Activated CD8-positive, alpha-beta memory T cell treated with anti-CD3 and anti-CD28 coated beads for 36 hours (primary cell): Measurements from ENCODE around the gene SPEM2. TPM values are rescaled to one million over a fixed set of nuclear protein-coding genes. Genes with fewer than 3 reads are reported as not detected.

Source experiments
- CTCF ChIA-PET: fragments of 350-600 bp; sonication (Branson Sonifier 250); formaldehyde crosslinking; loops from one replicate; lab custom pipeline; 2021; ENCODE audit warnings: antibody characterized with exemption; lab: Charles Lee
- POLR2A ChIA-PET: fragments of 350-600 bp; sonication (Branson Sonifier 250); formaldehyde crosslinking; loops from one replicate; lab custom pipeline; 2021; ENCODE audit warnings: antibody characterized with exemption; lab: Charles Lee
- total RNA-seq, 2 experiments: library from RNA; stranded (reverse); gene quantifications; one replicate each; pipeline ENCODE4 v1.2.3, GENCODE V29; 2021

Gene SPEM2
- not detected for total RNA-seq

DNA sequence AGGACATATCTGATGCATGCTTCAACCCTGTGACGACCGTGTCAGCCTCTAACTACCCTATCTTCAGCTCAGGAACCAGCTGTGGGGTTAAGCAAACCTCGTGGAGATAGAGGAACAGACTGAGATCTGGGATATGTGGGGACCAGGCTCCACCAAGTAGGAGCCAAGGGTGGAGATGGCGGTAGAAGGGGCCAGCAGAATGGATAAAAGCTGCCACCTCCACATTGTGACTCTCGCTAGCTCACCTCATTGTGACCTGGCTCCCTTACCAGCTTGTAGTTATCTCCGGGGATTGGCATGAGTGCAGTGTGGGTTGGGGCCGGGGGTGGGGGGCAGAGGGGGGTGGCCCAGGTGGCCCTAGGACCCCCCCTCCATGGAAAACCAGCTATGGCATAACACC, at the start of gene SPEM2:
TSS of gene SPEM2 (plus strand) at position 301 of the 400 bp plus-strand sequence. CDS start at position 374, 73 bp downstream.
- ChIA-PET CTCF (interaction anchor here (1.4 kb wide), 1 partner anchor 11 kb away, joined by 7 read pairs; no protein-coding TSS in a partner anchor), POLR2A (interaction anchor here (0.5 to 0.6 kb wide), 2 partner anchors 13 to 25 kb away, joined by 3 to 7 read pairs; no protein-coding TSS in a partner anchor)

DNA sequence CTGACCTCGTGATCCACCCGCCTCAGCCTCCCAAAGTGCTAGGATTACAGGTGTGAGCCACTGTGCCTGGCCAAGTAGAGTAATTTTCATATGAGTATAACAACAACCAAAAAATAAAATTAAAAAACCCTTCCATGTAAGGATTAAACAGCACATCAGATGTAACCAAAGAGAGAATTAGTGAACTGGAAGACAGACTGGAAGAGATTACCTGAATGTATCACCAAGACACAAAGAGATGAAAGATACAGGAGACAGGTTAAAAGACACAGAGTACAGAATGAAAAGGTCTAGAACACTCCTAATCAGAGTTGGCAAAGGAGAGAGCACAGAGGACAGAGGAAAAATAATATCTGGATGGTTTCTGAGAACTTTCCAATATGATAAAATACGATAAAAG, 46.3 kb upstream of the SPEM2 start:
- ChIA-PET CTCF (no interaction called here), POLR2A (no interaction called here)

DNA sequence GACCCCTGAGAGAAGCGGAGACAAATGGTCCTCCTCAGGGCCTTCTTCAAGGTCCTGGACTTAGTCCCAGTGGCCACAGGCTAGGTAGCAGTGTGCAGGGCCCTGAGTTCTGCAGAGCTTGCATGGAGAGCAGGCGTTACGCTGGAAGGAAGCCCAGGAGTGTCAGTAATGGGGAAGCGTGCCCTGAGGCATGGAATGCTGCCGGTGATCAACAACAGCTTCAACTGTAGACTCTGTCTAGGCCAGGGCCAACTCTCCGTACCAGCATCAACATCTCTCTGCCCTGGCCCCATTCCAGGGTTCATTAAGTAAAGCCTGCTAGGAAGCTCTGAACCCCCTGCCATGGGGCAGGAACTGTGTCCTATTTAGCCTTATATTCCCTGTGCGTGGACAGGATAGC, 45.1 kb upstream of the SPEM2 start:
- CTCF ChIA-PET = interaction anchor here (3.2 kb wide), 1 partner anchor 24 kb away, joined by 13 read pairs; no protein-coding TSS in a partner anchor
- POLR2A ChIA-PET = no interaction called here

DNA sequence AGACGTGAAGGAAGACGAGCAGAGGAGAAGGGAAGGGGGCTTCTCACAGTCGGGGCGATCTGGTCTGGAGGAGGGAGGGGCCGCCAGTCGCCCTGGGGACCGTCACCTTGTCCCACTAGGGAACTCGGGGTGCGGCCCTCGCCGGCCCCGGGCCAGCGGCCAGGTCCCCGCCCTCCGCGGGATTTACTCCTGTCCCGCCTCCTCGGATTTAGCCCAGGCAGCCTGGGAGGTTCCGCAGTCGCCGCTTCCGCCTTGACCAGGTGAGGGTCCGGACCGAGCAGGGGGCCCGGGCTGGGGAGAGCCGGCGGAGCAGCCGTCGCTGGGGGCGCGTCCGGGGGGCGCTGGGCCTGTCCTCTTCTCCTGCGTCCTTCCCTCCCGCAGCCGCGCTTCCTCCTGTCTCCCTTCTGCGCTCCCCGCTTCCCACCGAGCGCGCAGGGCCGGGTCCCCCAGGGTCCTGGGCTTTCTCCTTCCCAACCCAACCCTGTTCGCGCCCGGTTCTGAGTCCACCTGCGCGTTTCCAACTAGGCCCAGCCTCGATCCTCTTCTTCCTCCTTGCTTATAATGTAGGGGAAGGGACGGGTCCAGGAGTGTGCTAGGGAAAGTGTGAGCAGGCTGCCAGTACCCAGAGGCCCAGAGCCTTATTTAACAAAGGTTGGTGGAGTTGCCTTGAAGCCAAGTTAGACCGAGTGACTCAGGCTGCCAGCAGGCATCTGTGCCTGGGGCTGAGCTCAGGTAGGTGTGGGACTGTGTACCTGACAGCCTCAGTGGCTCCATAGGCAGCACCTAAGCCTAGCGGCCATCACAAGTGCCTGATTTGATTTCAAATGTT, 44.3 kb upstream of the SPEM2 start, which contains the start of gene TNK1:
TSS of gene TNK1 (plus strand) at position 235 of the 829 bp plus-strand sequence. CDS start 1,838 bp downstream, outside the sequence.
- POLR2A ChIA-PET = no interaction called here
- CTCF ChIA-PET = interaction anchor here (0.7 to 3.2 kb wide), 2 partner anchors 25 to 56 kb away, joined by 3 to 13 read pairs; no protein-coding TSS in a partner anchor

DNA sequence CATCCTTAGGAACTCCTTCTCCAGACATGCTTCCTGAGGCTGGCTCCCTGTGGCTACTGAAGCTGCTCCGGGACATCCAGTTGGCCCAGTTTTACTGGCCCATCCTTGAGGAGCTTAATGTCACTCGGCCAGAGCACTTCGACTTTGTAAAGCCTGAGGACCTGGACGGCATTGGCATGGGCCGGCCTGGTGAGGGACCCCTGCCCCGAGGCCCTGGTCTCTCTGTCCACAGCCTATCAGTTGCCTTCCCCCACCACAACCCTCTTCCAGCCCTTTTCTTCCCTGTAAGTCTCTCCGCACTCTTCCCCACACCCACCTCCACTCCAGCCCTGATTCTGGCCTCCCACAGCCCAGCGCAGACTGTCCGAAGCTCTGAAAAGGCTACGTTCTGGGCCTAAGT, 42.5 kb upstream of the SPEM2 start:
- CTCF ChIA-PET = interaction anchor here (1.2 to 3.2 kb wide), 2 partner anchors 27 to 53 kb away, joined by 4 to 13 read pairs; no protein-coding TSS in a partner anchor
- POLR2A ChIA-PET = no interaction called here

DNA sequence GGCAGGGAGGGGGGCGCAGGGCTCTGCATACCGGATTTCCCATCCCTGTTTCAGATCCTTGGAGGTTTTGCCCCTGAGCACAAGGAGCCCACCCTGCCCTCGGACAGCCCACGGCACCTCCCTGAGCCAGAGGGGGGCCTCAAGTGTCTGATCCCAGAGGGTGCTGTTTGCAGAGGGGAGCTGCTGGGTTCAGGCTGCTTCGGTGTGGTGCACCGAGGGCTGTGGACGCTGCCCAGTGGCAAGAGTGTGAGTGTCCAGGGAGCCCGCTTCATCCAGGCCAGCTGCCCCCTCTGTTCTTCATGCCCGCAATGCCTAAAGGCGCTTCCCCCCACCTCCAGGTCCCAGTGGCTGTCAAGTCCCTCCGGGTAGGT, 42.1 kb upstream of the SPEM2 start:
- POLR2A ChIA-PET = no interaction called here
- CTCF ChIA-PET = interaction anchor here (1.2 to 1.5 kb wide), 2 partner anchors 11 to 53 kb away, joined by 4 to 9 read pairs; partner anchors contain the start of gene PLSCR3

DNA sequence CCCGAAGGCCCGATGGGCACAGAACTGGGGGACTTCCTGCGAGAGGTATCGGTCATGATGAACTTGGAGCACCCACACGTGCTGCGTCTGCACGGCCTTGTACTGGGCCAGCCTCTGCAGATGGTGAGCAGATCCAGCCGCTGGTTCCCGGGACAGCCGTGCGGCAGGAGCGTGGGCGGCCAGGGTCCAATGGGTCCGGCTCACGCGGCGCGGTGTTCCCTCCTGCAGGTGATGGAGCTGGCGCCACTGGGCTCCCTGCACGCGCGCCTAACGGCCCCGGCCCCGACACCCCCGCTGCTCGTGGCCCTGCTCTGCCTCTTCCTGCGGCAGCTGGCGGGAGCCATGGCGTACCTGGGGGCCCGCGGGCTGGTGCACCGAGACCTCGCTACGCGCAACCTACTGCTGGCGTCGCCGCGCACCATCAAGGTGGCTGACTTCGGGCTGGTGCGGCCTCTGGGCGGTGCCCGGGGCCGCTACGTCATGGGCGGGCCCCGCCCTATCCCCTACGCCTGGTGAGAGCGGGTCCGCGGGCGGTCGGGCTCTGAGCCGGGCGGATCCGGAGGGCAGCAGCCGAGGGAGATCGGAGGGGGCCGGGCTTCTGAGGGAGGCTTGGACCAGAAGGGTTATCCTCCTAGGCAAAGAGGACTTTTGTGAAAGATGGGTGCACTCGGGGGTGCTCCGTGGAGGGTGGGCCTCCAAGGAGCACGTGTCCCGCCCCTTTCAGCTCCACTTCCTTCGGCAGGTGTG, 41.5 kb upstream of the SPEM2 start:
- ChIA-PET CTCF (interaction anchor here (1.1 to 1.5 kb wide), 6 partner anchors 10 to 131 kb away, joined by 3 to 9 read pairs (median 4); partner anchors contain the start of genes PLSCR3 and TMEM256), POLR2A (interaction anchor here (0.5 to 0.9 kb wide), 4 partner anchors 10 to 301 kb away, joined by 3 to 4 read pairs (median 3); partner anchors contain the start of genes PLSCR3 and TMEM256)

DNA sequence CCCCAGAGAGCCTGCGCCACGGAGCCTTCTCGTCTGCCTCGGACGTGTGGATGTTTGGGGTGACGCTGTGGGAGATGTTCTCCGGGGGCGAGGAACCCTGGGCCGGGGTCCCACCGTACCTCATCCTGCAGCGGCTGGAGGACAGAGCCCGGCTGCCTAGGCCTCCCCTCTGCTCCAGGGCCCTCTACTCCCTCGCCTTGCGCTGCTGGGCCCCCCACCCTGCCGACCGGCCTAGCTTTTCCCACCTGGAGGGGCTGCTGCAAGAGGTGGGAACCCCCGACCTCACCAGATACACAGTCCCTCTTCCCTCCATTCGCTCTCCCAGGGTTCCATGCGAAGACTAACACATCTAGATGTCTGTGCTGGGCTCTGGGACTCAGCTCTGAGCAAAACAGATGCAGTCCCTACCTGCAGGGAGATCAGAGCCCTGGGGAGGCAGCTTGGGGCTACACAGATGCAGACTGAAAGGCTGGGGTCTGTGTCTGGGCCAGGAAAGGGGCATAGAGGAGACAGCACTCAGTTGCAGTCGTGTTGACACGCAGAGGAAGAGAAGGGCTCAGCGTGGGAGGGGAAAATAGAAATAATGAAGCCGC, 40.8 kb upstream of the SPEM2 start:
- ChIA-PET POLR2A (interaction anchor here (0.5 to 0.9 kb wide), 4 partner anchors 10 to 300 kb away, joined by 3 to 4 read pairs (median 3); partner anchors contain the start of genes PLSCR3 and TMEM256), CTCF (interaction anchor here (1.1 to 1.5 kb wide), 5 partner anchors 9 to 130 kb away, joined by 3 to 9 read pairs (median 3); partner anchors contain the start of genes PLSCR3 and TMEM256)

DNA sequence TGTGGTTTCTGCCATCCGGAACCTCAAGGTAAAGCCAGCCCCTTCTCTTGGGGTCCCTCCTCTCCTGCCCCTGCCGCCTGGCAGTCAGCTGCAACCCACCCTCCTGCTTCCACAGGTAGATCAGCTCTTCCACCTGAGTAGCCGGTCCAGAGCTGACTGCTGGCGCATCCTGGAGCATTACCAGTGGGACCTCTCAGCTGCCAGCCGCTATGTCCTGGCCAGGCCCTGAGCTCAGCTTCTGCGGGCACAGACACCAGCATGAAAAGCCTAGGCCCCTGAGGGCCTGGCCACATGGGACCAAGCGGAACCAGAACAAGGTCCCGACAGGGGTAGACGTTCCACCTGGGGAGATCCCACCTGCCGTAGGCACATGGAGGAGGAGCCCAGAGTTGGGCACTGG, 36.6 kb upstream of the SPEM2 start:
- CTCF ChIA-PET = interaction anchor here (1.0 to 1.2 kb wide), 3 partner anchors 11 to 33 kb away, joined by 3 to 5 read pairs (median 4); no protein-coding TSS in a partner anchor
- POLR2A ChIA-PET = no interaction called here

DNA sequence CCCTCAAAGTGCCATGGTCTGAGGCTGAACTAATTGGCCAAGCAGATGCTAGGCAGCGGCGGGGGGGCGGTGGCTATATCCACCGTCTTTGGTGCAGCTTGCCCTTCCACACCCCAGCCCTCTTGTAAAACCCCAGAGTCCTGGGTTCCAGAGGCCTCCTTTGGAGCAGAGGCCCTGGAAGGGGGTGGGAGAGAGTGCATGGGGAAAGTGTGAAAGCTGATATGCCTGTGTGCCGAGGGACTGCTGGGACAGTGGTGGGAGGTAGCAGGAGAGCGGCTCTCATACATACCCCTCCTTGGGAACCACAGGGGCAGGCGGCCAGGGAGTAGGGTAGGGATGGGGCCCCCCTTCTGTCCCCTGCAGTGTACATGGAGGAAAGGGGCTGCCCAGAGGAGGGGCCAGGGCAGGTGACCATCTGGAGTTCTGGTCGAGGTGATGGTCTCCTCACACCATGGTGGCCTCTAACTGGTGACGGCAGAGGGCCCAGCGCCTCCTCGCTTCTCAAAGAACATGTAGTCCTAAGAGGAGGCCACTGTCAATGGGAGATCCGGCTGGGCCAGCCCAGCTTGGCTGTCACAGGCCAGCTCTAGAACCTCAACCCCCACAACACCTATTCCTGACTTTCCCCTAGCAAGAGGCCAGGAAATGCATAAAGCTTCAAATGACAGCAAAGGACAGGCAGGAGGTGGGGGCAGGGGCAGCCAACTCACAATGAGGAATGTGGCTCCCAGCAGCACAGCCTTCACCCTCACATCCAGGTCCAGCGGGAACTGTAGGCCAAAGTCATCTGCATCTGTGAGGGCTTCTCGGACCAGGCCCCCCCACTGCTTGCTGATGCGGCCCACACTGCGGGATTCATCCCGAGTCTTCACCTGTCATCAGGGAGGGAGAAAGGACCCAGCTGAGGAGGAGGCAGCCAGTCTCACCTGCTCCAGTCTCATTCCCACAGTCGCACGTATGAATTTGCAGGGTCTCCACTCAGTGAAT, 35.2 kb upstream of the SPEM2 start:
- ChIA-PET POLR2A (no interaction called here), CTCF (interaction anchor here (1.0 to 2.4 kb wide), 3 partner anchors 34 to 170 kb away, joined by 3 to 6 read pairs (median 4); no protein-coding TSS in a partner anchor)

DNA sequence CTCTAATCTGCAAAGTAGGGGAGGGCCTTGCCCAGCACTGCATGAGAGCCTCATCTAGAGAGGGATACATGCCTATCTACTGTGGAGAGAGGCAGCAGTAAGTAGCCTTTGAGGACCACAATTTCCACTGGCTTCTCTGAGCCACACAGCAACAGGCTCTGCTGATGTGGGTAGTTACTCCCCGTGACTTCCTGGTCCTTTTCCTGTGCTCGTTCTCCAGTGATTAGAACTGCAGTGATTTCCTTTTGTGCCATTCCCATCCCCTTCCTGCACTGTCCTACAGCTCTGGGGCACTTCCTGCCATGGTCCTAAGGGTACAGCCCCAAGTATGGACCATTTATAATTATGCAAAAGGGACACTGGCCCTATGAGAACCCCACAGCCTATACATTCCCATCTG, 34.1 kb upstream of the SPEM2 start:
- POLR2A ChIA-PET = no interaction called here
- CTCF ChIA-PET = interaction anchor here (1.3 to 2.4 kb wide), 2 partner anchors 35 to 46 kb away, joined by 4 to 6 read pairs; no protein-coding TSS in a partner anchor

DNA sequence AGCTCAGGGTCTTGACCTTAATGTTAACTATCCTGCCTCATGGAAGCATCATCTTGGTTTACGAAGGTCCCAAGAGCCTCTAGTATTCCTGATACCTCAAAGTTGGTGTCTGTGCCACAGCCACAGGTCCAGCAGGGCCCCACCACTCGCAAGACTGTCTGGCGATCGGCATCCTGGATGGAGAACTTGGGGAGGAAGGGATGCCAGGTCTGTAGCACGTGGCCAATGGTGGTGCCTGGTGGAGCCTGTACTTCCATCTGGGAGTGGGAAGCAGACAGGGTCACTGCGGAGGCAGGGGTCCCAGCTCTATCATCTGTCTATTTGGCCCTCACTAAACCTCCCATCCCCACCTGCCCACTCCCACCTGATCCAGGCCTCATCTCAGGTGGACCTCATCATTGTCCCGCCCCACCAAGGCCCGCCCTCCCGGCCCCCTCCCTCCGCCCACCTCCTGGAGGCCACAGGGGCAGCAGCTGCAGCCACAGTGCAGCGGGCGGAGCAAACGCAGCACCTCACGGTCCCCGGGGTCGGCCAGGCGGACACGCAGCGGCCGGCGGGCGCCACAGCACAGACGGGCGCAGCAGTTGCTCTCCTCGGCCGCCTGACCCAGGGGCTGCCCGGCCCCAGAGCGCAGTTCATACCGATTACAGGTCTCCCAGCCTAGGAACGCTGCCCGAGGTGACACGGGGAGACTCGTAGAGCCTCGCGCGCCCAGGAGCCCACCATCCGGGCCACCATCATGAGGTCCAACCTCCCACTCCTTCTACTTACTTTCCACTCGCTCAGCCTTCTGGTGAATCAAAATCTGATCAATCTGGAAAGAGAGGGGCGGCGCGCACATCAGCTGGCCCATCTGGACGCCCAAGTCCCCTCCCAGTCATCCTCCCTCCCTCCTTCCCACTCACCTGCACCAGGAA, 32.5 kb upstream of the SPEM2 start:
- CTCF ChIA-PET = interaction anchor here (1.6 to 2.4 kb wide), 3 partner anchors 9 to 44 kb away, joined by 5 to 9 read pairs (median 6); partner anchors contain the start of gene TMEM95

DNA sequence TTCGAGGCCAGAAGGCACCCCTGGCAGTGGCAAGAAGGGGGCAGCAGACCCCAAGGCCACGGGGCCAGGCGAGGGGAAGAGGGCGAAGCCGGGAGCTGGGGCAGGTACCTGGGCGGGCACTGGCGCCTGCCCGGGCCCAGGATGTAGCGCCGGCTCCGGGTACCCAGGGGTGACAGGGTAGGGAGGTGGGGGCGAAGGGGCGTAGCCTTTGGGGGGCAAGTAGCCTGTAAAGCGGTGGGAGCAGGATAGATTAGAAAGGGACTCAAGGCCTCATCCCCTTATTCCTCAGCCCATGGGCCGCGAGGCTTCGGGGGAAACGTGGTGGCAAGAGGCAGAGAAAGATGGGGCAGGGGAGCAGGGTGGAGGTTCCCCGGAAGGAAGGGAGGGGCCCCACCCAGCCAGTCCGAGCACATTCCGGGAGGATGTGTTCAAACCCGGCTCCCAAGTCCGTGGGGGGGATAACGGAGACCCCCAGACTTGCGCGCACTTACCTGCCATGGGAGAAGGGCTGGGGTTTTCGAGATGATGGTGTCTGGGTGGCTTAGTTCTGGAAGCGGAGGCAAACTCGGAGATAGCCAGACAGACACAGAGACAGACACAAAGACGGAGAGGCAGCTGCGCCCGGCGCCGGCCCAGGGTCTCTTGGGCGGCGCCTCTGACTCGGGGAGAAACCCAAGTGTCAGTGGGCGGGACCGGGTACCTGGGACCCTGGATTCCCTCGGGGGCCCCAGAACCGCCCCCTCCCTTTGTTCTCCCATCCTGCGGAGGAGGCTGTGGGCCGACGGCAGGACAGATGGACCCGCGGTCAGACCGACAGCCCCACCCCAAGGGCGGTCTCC, 31.6 kb upstream of the SPEM2 start:
- ChIA-PET POLR2A (interaction anchor here (1.1 to 1.5 kb wide), 4 partner anchors 10 to 90 kb away, joined by 3 to 9 read pairs (median 3); partner anchors contain the start of genes POLR2A, TMEM256 and ZBTB4), CTCF (interaction anchor here (1.3 to 1.7 kb wide), 3 partner anchors 10 to 41 kb away, joined by 3 to 9 read pairs (median 5); partner anchors contain the start of genes TMEM102 and TMEM95)

More for the DNA sequence above, 32.5 kb upstream of the SPEM2 start:
- POLR2A ChIA-PET = interaction anchor here (1.5 kb wide), 1 partner anchor 11 kb away, joined by 9 read pairs; the partner anchor contains the start of gene TMEM256

DNA sequence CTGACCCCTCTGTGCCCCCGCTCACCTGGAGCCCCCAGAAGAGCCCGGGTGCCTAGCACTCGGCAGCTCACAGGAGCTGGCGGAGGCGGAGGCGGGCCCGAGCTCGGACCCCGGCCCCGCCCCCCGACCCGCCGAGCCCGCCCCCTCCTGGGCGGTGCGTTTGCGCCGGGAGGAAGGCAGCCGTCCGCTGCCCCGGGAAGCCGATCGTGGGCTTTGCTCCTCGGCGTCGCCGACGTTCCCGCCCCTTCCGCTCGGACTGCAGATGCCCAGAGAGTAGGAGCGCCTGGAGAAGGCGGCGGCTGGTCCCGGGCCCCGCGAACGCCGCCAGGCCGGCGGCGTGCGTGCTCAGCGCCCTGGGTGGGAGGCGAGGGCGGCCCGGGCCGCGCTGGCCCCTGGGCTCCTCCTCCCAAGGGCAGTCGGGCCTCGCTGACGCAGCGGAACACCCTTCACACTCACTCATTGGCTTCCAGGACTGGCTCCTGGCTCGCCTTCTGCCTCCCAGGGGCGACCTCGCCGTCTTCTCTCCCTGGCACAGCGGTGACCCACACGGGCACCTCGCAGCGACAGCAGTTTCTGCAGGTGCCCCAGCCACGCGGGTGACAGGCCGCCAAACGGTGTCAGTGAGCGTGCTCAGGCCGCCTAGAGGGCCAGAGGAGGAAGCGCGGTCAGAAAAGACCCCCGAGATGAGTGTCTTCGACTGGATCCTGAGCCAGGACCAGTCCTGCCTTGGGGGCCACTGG, 30.8 kb upstream of the SPEM2 start, which contains the start of gene PLSCR3:
TSS of gene PLSCR3 (minus strand) at position 74 of the 740 bp plus-strand sequence. CDS start 415 bp downstream, outside the sequence.
- CTCF ChIA-PET = interaction anchor here (1.0 to 1.7 kb wide), 4 partner anchors 11 to 85 kb away, joined by 3 to 9 read pairs (median 4); partner anchors contain the start of genes TMEM102, TMEM95 and ZBTB4
- POLR2A ChIA-PET = interaction anchor here (1.1 to 1.5 kb wide), 4 partner anchors 9 to 90 kb away, joined by 3 to 9 read pairs (median 3); partner anchors contain the start of genes POLR2A, TMEM256 and ZBTB4
